Kidney (tissue), 14 donors: ENCODE results near the gene CDK6. TPM values are rescaled to one million over a fixed set of nuclear protein-coding genes. Genes with fewer than 3 reads are reported as not detected.

Experiments
- DNase-seq, 5 donors: peaks; one replicate each; pipeline ENCODE4 v3.0.0-alpha.2; 2013 to 2020
- FAIRE-seq: peaks from 2 replicates; lab custom pipeline; 2012; peaks lifted over from hg19 to GRCh38; lab: Jason Lieb, UNC
- H3K27ac ChIP-seq, 2 donors: one replicate each; pipeline ENCODE4 v1.7.0; 2013; ENCODE audit warnings: low read depth in 2 of 2, low read length in 2 of 2, inconsistent platforms in 1 of 2
- H3K27me3 ChIP-seq: one replicate; pipeline ENCODE4 v1.7.1; 2013; ENCODE audit warnings: low read length, inconsistent platforms; ENCODE audit not compliant: control insufficient read depth, insufficient read depth
- H3K36me3 ChIP-seq, 3 donors: one replicate each; pipeline versions ENCODE4 v1.7.0 to v1.7.1; 2013; ENCODE audit warnings: low read length in 3 of 3, control low read depth in 1 of 3, inconsistent platforms in 1 of 3; ENCODE audit not compliant: insufficient read depth in 3 of 3, control insufficient read depth in 2 of 3
- H3K4me1 ChIP-seq, 3 donors: one replicate each; pipeline versions ENCODE4 v1.7.0 to v1.7.1; 2013; ENCODE audit warnings: low read length in 3 of 3, inconsistent platforms in 1 of 3, low read depth in 1 of 3; ENCODE audit not compliant: control insufficient read depth in 2 of 3, insufficient read depth in 2 of 3
- H3K4me3 ChIP-seq, 3 donors: one replicate each; pipeline versions ENCODE4 v1.7.0 to v1.8.1; 2013; ENCODE audit warnings: low read length in 3 of 3, control low read depth in 1 of 3, inconsistent platforms in 1 of 3
- H3K9ac ChIP-seq, 3 donors: one replicate each; pipeline versions ENCODE4 v1.7.0 to v1.7.1; 2013; ENCODE audit warnings: low read length in 3 of 3, control low read depth in 1 of 3, inconsistent platforms in 1 of 3
- H3K9me3 ChIP-seq, 3 donors: one replicate each; pipeline versions ENCODE4 v1.7.0 to v1.7.1; 2013; ENCODE audit warnings: low read length in 3 of 3, control low read depth in 1 of 3, inconsistent platforms in 1 of 3; ENCODE audit not compliant: control insufficient read depth in 2 of 3, insufficient read depth in 1 of 3
- intact Hi-C: fragments of 100-400 bp; cut with DNase I; formaldehyde crosslinking; loops from one replicate; pipeline ENCODE4 v1.11.1; 2022
- polyA plus RNA-seq: library from polyadenylated mRNA; stranded (reverse); fragments of 350-450 nt; fragmentation: Illumina TruSeq; extraction: RNeasy Lipid Tissue Mini Kit (QIAGEN cat#74804); gene quantifications from one replicate; pipeline ENCODE4 v1.2.3, GENCODE V29; 2014; ENCODE audit warnings: low read depth, low replicate concordance; ENCODE audit not compliant: insufficient read depth
- total RNA-seq: library from RNA; stranded (reverse); fragmentation: NEBNext Ultra II Directional; extraction: Animal tissue kit (Norgen Biotek cat#: 25700); gene quantifications from one replicate; pipeline ENCODE4 v1.2.1, GENCODE V29; 2021
- TF ChIP-seq, protein P1 (sequence below): IDR thresholded peaks from 3 replicates; pipeline ENCODE4 v1.5.1; 2012; ENCODE audit warnings: mild to moderate bottlenecking, moderate library complexity, borderline replicate concordance; ENCODE audit not compliant: insufficient read depth; ENCODE audit errors: extremely low read depth
- donor health status: control.
- donor health status: control.
- donor health status: control.
- donor health status: control.
- donor health status: control.
- donor health status: DM: yes; HTN: yes; CAD: no.
- donor health status: Normal renal cell carcinoma (clear cell type).

Gene CDK6
- total and polyA plus RNA-seq, 2 donors from 2014 or later: 3.6 to 20.8 TPM

DNA sequence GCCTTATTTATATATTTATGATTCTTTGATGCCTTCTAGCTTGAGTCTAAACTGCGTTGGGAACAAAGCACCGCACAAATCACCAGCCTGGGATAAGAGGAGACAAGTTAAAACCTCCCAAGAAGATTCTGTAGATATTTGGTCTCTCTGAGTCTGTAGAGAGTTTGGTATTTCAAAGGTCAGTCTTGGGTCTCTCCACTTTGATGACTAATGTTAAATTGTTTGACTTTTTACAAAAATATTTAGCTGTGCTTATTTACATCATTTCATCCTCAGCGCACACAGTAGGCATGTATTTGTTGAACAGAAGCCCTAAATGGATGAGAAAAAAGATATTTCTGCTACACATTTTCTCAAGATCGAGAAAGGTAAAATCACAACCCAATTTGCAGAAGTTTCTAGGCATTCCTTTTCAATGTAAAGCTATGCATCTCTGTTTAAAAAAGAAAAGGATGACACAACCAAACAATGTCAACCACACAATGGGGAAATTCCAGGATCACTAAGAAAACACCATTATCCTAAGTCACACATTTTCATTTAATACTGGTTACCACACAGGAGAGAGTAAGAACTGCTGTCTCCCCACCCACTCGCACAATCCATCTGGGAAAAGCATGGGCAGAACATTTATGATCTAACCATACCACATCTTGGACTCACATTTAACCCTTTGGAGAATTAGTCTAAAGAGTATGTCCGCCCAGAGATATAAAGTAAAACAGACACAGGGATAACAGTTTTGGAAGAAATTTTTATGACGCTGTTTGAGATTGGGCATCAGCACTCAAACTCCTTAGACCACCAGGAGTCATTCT lies 4.4 kb downstream of the CDK6 start:
- Histone ChIP-seq H3K4me1 (peaks cover 0 to 6% (median 4%) of the 10 kb centered on the region in 3 donors), H3K27ac (peak overlapping the region in 1 of 2 donors; percentile 94), H3K36me3 (no peaks in the 10 kb centered on the region), H3K4me3 (peak overlapping the region; percentile 93 to 95 (median 95)), H3K27me3 (no peaks in the 10 kb centered on the region), H3K9me3 (no peaks in the 10 kb centered on the region), H3K9ac (peak overlapping the region in 2 of 3 donors; percentile 55 to 90)
- intact Hi-C loops: no loop called here
- no peak for FAIRE-seq
- peak in 1 of 5 donors; percentile 51 for DNase-seq
- TF ChIP-seq, protein P1, sequence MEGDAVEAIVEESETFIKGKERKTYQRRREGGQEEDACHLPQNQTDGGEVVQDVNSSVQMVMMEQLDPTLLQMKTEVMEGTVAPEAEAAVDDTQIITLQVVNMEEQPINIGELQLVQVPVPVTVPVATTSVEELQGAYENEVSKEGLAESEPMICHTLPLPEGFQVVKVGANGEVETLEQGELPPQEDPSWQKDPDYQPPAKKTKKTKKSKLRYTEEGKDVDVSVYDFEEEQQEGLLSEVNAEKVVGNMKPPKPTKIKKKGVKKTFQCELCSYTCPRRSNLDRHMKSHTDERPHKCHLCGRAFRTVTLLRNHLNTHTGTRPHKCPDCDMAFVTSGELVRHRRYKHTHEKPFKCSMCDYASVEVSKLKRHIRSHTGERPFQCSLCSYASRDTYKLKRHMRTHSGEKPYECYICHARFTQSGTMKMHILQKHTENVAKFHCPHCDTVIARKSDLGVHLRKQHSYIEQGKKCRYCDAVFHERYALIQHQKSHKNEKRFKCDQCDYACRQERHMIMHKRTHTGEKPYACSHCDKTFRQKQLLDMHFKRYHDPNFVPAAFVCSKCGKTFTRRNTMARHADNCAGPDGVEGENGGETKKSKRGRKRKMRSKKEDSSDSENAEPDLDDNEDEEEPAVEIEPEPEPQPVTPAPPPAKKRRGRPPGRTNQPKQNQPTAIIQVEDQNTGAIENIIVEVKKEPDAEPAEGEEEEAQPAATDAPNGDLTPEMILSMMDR: no peak

GRCh38 chr7:92830532-92831110 lies 5.8 kb downstream of the CDK6 start:
- no peaks in the 10 kb centered on the region for H3K27me3 ChIP-seq
- no peaks in the 10 kb centered on the region for H3K9me3 ChIP-seq
- DNase-seq (no peak), FAIRE-seq (no peak)
- intact Hi-C loops: no loop called here
- no peak overlapping the region for H3K9ac ChIP-seq
- no peak overlapping the region for H3K4me3 ChIP-seq
- peaks cover 0 to 6% (median 4%) of the 10 kb centered on the region in 3 donors for H3K4me1 ChIP-seq
- no peaks in the 10 kb centered on the region for H3K36me3 ChIP-seq
- TF ChIP-seq, protein P1: no peak
- no peak overlapping the region for H3K27ac ChIP-seq

DNA sequence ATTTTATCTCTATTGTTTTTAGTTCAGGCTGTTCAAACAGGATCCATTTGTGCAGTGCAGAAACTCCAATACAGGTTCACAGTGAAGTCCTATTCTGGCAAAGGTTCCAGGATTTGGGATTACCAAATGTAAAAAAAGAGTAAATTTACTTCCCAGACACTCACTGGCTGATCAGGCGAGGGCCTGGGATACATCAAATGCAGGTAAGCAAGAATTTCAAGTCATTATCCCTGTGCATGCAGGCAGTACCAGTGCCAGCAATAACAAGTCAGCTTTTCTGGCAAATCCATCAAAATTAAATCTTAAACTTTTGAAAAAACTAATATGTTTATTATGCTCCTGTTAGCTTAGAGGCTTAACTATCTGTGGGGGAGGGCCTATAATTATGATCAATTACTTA lies 6.3 kb downstream of the CDK6 start:
- Histone ChIP-seq H3K4me1 (peaks cover 0 to 6% (median 4%) of the 10 kb centered on the region in 3 donors), H3K9me3 (no peaks in the 10 kb centered on the region), H3K36me3 (no peaks in the 10 kb centered on the region), H3K27me3 (no peaks in the 10 kb centered on the region), H3K4me3 (no peak overlapping the region), H3K9ac (no peak overlapping the region), H3K27ac (no peak overlapping the region)
- TF ChIP-seq, protein P1: no peak
- no peak for FAIRE-seq
- intact Hi-C loops: no loop called here
- DNase-seq: no peak
